Measurements from ENCODE around the gene C6orf62. TPM values are rescaled to one million over a fixed set of nuclear protein-coding genes. Genes with fewer than 3 reads are reported as not detected.

Gene C6orf62
- total RNA-seq, 1 donor from 2014 or later = 45.2 TPM

DNA sequence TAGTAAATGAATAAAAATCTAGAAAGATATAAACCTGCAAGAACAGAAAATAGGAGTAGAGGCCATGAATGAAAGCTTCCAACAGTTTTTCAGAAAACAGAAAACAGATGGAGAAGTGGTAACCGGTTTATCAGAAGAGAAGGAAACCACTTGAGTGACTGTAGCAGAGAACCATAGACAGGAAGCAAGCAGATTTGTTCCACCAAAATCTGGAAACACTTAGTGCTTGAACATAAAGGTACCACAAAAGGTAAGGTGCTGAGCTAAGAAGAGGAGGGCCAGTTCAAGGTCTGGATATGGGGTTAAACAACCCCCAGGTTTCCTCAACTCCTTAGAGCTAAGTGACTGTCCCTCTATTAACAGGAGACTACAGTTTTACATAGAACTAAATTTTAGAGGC lies 63.7 kb downstream of the C6orf62 start:
- no peak overlapping the region for H3K4me3 ChIP-seq (ENCODE audit: low read depth, low read length)
- TF ChIP-seq, protein P1, sequence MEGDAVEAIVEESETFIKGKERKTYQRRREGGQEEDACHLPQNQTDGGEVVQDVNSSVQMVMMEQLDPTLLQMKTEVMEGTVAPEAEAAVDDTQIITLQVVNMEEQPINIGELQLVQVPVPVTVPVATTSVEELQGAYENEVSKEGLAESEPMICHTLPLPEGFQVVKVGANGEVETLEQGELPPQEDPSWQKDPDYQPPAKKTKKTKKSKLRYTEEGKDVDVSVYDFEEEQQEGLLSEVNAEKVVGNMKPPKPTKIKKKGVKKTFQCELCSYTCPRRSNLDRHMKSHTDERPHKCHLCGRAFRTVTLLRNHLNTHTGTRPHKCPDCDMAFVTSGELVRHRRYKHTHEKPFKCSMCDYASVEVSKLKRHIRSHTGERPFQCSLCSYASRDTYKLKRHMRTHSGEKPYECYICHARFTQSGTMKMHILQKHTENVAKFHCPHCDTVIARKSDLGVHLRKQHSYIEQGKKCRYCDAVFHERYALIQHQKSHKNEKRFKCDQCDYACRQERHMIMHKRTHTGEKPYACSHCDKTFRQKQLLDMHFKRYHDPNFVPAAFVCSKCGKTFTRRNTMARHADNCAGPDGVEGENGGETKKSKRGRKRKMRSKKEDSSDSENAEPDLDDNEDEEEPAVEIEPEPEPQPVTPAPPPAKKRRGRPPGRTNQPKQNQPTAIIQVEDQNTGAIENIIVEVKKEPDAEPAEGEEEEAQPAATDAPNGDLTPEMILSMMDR (conservative IDR thresholded peaks at IDR 0.05; ENCODE audit: low read depth, low read length) = no peak
- DNase-seq (ENCODE audit: low read depth) = no peak

Other genes starting within 250 kb of the C6orf62 start
- 0.51 and 0.75 TPM in 2 replicates for gene GPLD1, start 229.6 kb downstream of the C6orf62 start, total RNA-seq
- 1.9 and 4.6 TPM in 2 replicates for gene ALDH5A1, start 224.2 kb downstream of the C6orf62 start, total RNA-seq
- gene KIAA0319, start 73.0 kb downstream of the C6orf62 start, total RNA-seq = 0.07 and 0.17 TPM in 2 replicates
- 22.3 and 31.2 TPM in 2 replicates for gene TDP2, start 52.3 kb downstream of the C6orf62 start, total RNA-seq
- 5.2 and 8.5 TPM in 2 replicates for gene ACOT13, start 52.1 kb downstream of the C6orf62 start, total RNA-seq
- 65.3 and 88.4 TPM in 2 replicates for gene GMNN, start 55.8 kb upstream of the C6orf62 start, total RNA-seq
- not detected in 2 replicates for gene ARMH2, start 79.8 kb upstream of the C6orf62 start, total RNA-seq
- under 0.01 and 1.6 TPM in 2 replicates for gene RIPOR2, start 216.8 kb upstream of the C6orf62 start, total RNA-seq